GM18907 (cell line): ENCODE measurements around the gene CACHD1.

Source experiments
- ATAC-seq: cut with Tn5 transposase; IDR thresholded peaks from one replicate; pipeline ENCODE4 v1.9.1; 2021; ENCODE audit warnings: mild to moderate bottlenecking, moderate library complexity; ENCODE audit not compliant: unreplicated experiment

The CACHD1 gene

DNA sequence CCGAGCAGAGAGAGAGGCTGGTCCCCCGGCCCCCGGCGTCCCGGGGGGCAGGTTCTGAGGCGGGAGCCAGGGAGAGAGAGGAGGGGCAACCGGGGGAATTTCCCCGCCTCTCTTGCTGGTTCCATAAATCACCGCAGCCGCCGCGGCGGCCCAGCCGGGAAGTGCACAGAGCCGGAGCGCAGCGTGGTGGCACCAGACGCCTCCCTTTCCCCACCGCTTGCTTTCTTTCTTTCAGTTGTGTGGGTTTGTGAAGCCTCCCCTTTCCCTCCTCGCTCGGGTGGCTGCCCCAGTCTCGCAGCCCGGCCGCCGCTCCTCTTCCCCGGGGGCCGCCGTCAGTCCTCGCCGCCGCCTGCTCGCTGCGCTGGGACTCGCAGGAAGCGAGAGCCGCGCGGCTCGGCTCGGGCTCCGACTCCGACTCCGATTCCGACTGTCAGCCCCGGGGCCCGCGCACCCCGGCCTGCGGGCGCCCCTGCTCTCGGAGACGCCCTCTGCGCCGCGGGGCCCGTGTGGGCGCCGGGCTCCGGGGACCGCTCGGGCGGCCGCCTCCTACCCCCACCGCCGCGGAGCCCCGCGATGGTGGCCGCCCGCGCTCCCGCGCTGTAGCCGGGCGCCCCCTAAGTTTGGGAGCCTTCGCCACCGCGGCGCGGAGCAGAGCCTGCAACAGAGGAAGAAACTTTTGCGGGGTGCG lies at the start of gene CACHD1:
CACHD1 (plus strand) TSS at position 153 of the 688 bp plus-strand sequence. CDS start 616 bp downstream, outside the sequence.
- peak; percentile 85 for ATAC-seq

DNA sequence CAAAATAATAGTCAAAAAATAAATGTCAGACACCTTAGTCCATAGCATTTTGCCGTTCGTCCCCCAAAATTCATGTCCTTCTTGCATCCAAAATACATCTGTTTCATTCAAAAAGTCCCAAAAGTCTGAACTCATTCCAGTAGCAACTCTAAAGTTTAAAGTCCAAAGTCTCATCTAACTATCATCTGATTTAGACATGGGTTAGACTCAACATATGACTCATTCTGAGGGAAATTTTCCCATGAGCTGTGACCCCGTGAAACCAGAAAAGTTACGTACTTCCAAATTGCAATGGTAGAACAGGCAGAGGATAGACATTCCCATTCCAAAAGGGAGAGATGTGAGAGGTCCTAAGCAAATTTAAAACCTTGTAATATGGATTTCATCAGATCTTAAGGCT lies 48.6 kb upstream of the CACHD1 start:
- ATAC-seq, result no peak

DNA sequence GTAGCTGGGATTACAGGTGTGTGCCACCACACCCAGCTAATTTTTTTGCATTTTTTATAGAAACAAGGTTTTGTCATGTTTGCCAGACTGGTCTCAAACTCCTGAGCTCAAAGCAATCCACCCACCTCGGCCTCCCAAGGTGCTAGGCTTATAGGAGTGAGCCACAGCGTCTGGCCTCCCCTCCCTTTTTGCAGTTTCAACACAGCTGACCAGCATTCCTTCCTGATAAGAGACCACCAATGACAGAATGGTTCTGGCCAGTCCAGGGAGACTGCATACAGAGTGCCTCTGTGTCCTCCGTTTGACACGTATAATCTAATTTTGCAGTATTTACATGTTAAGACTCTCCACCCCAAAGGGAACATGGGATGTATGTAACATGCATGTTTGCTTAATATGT lies 46.4 kb upstream of the CACHD1 start:
- ATAC-seq, result no peak

DNA sequence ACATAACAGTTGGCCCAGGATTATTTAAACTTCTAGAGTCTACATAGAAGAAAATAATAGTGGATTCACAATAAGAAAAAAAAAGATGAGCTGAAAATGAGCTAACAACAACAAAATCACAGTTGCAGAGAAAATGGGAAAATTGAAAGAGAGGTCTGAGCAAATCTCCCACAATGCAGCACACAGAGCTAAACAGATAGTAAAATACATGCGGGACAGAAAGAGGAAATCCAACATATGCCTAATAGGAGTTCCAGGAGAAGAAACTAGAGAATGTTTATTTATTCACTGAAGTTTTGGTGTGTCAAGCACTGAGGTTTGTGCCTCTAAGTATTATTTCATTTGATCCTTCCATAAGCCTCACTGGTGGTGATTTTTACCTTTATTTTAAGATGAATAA lies 45.5 kb upstream of the CACHD1 start:
- no peak for ATAC-seq

DNA sequence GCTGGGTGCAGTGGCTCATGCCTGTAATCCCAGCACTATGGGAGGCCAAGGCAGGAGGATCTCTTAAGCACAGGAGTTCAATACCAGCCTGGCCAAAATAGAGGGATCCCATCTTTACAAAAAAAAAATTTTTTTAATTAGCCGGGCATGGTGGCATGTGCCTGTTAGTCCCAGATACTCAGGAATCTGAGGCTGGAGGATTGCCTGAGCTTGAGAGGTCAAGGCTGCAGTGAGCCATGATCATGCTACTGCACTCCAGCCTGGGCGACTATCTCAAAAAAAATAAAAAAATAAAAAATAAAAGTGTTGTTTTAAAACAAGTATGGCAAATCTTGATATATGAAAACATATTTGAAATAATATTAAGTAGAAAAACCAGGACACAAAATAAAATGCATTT lies 44.4 kb upstream of the CACHD1 start:
- no peak for ATAC-seq

DNA sequence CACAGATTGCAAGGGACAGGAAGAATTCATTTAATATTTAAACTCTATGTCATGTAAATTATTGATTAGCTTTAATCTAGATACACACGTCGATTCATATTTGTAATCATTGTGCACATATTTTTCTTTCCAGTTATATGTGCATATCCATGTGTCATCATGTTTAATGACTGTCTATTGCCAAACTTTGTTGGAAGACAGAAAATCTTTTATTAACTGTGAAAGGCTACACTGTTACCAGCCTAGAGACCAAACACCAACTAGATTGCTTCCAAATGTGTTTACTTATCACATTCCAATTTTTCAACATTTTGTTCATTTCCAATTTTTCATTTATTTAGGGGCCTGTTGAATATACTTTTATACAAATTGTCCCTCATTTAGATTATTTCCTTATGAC lies 43.2 kb upstream of the CACHD1 start:
- ATAC-seq, result no peak

DNA sequence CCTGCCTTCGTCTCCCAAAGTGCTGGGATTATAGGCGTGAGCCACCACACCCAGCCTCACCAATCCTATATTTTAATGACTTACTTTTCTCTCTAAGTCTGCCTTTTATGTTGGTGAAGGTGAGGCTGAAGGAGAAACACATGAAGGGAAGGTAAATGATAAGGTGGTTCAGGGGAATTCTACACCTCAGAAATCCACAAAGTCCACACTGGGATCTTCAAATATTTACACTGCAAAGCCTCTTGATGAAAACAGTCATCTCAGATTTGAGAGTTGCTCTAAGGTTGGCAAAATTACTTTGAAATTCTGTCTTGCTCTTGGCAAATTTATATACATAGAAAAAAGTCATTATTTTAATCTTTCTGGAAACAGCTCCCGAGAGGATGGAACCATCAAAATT lies 42.0 kb upstream of the CACHD1 start:
- ATAC-seq, result no peak

DNA sequence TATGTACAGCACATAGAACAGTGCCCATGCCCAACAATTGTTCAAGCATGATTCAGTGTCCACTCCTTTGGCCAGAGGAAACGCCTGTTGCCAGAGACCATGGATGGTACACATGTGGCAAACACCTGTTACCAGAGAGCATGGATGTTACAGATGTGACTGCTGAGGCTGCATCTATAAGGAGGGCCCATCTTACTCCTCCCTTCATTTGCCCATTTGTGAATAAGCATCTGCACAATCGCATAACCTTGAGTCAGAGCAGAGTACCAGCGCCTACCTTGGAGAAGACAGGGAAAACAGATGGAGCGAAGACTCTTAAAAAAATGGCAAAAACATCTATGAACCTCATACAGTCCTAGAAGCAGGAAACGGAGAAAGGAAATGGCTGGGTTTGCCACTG lies 36.6 kb upstream of the CACHD1 start:
- ATAC-seq, result no peak

DNA sequence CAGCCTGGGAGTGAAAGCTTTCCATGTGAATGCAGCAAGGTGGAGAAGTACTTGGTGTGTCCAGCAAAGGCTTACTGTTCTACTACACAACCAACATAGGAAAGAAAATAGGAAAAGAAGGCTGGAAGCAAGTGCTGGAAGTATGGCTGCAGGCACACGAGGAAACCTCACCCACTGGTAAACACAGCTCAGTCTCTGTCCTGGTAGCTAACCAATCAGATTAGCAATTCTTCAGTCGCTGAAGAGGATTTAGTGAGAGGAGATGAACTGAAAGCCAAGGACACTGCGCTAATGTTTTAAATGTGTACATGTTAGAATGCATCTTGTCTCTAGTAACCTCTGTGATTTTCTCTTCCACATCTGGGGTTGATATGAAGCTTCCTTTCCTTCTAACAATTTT lies 36.2 kb upstream of the CACHD1 start:
- ATAC-seq, result no peak

DNA sequence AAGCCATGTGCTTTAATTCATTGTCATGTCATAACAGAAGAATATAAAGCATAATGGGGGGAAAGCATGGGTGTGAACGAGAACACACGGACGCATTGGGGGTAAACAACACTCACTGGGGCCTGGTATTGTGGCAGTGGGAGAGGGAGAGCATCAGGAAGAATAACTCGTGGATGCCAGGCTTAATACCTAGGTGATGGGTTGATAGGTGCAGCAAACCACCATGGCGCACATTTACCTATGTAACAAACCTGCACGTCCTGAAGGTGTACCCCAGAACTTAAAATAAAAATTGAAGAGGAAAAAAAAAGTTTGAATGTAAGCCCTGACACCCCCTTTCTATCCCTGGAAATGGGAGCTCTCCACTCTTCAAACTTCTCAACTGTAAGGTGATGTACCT lies 34.9 kb upstream of the CACHD1 start:
- ATAC-seq, result no peak

DNA sequence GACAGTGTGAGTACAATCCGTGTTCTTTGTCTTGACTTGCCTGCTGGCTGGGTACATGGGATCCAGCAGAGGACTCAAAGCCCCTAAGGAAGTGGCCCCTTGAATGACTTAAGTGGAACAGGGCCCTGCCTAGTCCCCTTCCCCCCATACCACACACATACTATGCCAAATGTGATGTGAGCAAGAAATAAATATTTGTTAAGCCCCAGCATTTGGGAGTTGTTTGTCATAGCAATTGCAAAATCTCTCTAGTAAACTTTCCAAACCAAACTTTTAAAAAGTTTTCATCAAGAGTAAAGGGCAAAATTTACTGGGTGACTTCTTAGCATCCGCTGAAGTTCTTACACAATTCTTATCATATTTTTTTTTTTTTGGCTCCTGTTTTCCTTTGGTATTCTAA lies 32.5 kb upstream of the CACHD1 start:
- ATAC-seq, result no peak

DNA sequence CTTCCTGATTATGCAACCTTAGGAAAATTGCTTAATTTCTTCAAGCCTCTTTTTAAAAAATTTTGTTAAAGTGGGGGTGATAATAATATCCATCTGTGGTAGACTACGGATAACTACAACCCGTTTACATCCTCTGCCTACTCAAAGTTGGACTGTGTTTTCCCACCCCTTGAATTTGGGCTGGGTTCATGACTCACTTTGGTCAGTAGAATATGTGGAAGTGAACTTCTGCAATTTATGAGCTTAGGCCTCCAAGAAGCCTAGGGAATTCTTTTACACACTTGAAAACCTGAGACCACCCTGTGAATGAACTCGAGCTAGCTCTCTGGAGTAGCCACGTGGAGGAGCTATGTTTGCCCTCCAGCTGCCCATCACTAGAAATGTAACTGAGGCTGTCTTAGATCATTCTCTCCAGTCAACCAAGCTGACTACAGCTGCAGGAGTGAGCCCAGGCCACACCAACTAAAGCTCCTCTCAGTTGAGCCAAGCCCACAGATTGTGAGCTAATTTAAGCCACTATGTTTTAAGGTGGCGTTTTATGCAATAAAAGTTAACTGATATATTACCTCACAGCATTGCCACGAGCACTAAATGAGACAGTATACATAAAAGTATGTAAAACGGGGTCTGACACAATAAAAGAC lies 29.6 kb upstream of the CACHD1 start:
- ATAC-seq, result no peak

DNA sequence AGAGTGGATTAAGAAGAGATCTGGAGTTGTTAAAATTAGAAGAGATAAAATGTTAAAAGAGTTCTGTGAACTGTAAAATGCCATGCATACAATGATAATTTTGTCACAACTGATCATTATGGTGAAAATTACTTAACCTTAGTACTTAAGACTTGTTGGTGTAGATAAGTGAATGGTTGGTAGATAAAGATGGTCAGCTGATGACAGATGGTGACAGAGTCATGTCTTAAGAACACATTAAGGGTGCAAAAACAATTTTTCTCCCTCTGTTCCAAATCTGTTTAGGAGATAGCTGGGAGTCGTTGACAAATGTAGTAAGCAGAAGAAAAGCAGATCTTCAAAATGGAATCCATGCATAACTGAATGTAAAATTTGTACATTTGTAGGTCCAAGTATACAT lies 18.5 kb upstream of the CACHD1 start:
- no peak for ATAC-seq

DNA sequence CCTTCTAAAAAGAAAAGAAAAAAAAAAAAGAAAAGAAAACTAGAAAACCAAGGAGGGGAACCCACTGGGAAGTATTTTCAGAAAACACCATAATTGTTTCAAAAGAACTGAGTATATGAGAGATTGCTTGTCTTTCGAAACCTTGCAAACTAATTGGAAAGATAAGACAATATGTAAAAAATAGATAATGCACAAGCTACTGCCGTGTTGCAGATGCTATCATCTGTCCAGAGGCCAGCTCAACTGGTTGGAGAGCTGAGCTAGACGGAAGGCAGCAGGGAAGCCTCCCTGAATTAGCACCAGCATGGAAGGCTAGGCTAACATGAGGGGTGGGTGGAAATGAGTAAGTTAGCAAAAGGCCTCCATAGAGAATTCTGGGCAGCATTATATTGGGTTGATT lies 16.2 kb upstream of the CACHD1 start:
- no peak for ATAC-seq

DNA sequence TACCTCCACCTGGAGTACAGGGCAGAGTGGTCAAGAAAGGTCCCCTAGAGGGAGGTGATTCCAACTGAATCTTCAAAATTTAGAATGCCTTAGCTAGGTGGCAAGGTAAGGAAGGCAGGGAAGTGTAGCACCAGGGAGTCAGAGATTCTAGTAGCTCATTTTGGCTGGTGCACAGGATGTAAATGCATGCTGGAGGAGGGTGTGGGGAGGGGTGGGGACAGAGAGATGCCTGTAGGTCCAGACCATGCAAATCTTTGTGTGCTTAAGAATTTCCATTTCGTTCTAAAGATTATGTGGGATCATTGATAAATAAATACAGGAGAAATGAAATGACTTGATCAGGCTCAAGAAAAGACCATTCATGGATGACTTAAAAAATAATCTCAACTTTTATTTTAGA lies 11.0 kb upstream of the CACHD1 start:
- no peak for ATAC-seq

DNA sequence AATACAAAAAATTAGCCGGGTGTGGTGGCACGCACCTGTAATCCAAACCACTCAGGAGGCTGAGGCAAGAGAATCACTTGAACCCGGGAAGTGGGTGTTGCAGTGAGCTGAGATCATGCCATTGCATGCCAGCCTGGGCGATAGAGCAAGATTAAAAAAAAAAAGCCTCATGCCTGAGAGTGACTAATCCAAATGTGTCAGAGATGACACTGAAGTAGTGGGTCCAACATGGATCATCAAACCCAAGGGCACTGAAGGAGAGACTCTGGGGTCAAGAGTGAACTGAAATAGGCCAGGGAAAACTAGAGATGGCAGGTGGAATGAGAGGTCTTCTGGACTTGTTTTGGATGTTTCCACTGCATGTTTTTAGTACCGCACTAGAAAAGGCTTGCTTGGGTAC lies 10.2 kb upstream of the CACHD1 start:
- no peak for ATAC-seq

DNA sequence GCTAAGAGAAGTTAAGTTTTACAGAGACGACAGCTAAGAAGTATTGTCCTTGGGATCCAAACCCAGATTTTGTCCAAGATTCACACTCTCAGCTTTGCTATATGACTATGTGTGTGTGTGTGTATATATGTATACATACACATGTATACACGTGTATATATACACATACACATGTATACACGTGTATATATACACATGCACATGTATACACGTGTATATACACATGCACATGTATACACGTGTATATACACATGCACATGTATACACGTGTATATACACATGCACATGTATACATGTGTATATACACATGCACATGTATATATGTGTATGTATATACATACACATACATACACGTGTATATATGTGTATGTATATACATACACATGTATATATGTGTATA lies 3.9 kb upstream of the CACHD1 start:
- no peak for ATAC-seq

DNA sequence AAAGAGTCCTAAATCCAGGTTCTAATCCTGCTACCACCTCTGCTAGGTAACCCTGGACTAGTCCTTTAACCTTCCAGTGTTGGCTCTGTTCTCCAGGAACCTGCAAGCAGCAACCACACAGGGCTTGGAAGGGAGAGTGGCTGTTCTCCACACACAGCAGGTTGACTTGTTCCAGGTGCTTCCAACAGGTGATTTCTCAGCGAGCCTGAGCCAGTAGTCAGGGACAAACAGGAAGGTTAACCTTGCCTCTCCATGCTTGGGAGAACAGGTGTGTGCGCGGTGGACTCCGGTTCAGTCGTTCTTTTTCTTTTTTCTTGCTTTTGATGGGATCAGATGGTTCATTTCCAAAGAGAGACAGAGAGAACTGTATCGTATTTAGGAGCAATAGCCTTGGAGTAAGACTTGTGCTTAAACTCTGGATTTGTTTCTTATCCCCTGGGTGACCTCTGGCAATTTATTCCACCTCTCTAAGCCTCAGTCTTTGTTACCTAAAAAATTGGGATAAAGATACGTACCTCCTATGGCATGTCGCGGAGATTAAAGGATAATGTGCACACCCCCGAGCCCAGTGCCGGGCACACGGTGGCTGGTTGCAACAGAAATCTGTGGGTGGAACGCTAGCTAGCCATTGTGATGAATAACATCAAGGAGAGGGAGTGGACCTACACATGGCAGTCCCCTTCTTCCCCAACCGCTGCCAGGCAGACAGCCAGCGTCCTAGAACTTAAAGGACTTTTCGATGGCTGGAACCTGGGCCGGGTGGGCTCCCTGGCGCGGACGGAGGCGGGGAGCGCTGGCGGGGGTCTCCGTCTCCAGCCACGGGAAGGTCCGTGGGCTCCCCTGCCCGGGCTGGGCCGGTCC lies 583 bp upstream of the CACHD1 start:
- ATAC-seq, result peak; percentile 4

DNA sequence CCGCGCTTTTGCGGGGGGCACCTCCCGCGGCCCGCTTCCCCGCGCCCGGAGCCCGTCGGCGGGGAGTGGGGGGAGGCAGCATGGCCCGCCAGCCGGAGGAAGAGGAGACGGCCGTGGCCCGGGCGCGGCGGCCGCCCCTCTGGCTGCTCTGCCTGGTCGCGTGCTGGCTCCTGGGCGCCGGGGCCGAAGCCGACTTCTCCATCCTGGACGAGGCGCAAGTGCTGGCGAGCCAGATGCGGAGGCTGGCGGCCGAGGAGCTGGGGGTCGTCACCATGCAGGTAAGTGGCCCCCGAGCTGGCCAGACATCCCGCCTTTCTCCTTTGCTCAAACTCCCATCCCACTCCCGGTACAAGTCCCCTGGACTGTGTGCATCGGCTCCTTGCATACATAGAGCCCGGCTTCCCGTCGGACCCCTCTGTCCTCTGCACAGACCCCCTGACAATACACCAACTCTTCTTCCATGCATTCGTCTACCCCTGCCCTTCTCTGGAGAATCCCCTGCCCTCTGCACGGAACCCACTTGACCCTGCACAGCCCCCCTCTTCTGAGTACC lies 812 bp downstream of the CACHD1 start:
- ATAC-seq, result peak; percentile 16

DNA sequence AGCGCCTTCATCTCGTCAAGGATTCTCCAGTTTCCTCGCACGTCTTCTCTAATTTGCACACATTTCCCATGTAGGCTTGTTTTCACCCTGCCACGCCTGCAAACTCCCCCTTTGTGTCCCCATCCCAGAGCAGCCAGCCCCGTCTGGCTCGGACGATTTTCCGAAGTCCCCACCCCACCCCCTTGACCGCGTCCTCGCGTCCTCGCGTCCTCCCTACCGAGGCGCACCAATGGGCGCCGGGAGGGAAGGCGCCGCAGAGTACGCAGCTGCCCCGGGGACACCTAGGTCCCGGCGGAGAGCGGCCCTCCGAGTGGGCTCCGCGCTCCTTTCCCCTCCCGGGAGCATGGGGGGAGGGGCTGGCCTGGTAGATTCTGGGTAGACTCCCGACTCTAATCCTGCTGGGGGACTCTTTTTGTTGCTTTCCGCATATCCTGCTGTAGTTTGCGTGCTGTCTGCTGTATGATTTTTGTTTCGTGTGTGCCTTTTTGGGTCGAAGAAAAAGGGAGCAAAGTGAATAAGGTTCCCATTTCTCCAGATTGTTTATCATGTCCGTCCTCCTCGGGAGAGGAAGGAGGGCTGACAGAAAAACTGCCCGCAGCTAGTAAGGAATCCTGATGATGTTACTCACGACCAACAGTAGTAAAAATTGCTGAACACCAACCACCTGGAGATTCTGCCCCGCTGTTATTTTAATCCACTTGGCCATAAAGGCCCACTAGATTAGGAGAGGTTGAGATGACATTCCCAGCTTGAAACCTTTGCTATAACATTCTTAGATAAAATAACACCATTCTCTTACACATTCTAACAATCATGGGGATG lies 1.5 kb downstream of the CACHD1 start:
- ATAC-seq, result no peak

DNA sequence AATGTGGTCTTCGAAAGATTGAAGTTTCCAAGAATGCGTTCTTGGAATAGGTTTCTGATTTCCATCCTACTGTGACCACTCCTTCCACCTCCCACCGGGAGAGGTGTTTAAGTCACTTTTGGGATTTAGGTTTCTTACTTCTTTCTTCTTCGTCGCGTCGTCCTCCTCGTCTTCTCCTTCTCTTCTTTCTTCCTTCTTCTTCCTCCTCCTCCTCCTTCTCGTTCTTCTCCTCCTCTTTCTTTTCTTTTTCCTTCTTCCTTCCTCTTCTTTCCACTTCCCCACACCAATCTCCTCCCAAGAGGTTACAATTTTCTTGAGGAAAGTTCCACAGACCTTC lies 2.1 kb downstream of the CACHD1 start:
- ATAC-seq, result no peak
